H1 (cell line): ENCODE measurements around the gene C2orf92. TPM values are rescaled to one million over a fixed set of nuclear protein-coding genes. Genes with fewer than 3 reads are reported as not detected.

ENCODE experiments used
- CTCF ChIA-PET: fragments of 300-600 bp; sonication (Branson Sonifier 250); formaldehyde crosslinking; loops from one replicate; lab custom pipeline; 2021; ENCODE audit not compliant: partially characterized antibody; lab: Charles Lee
- POLR2A ChIA-PET: fragments of 300-600 bp; sonication (Branson Sonifier 250); formaldehyde crosslinking; loops from one replicate; lab custom pipeline; 2021; ENCODE audit warnings: inconsistent platforms; ENCODE audit not compliant: partially characterized antibody; lab: Charles Lee
- DNase-seq, 2 experiments: peaks; one replicate each; pipeline versions ENCODE4 v3.0.0 to v3.0.0-alpha.2; 2010 to 2022; ENCODE audit warnings: low spot score in 2 of 2, low read depth in 1 of 2, mixed read lengths in 1 of 2
- FAIRE-seq: peaks from 2 replicates; lab custom pipeline; 2011; peaks lifted over from hg19 to GRCh38; lab: Jason Lieb, UNC
- H2AFZ ChIP-seq: 2 replicates; pipeline ENCODE4 v1.8.1; 2012; ENCODE audit warnings: low read length, inconsistent platforms
- H2AK5ac ChIP-seq: 2 replicates; pipeline ENCODE4 v1.6.1; 2013; ENCODE audit warnings: low read depth, low read length
- H2BK120ac ChIP-seq: replicated peaks from 2 replicates; pipeline ENCODE3; 2013; ENCODE audit warnings: low read depth, low read length, inconsistent platforms
- H2BK12ac ChIP-seq: 2 replicates; pipeline ENCODE4 v1.6.1; 2013; ENCODE audit warnings: low read depth, low read length
- H2BK15ac ChIP-seq: 2 replicates; pipeline ENCODE4 v1.6.1; 2013; ENCODE audit warnings: low read length
- H2BK20ac ChIP-seq: 2 replicates; pipeline ENCODE4 v1.6.1; 2013; ENCODE audit warnings: low read length
- H2BK5ac ChIP-seq: 2 replicates; pipeline ENCODE4 v1.6.1; 2013; ENCODE audit warnings: low read depth, low read length
- H3K14ac ChIP-seq: 2 replicates; pipeline ENCODE4 v1.6.1; 2013; ENCODE audit warnings: inconsistent platforms; ENCODE audit not compliant: insufficient read length
- H3K18ac ChIP-seq: 2 replicates; pipeline ENCODE4 v1.6.1; 2013; ENCODE audit warnings: low read length; ENCODE audit errors: extremely low read depth
- H3K23ac ChIP-seq: 2 replicates; pipeline ENCODE4 v1.6.1; 2013; ENCODE audit warnings: inconsistent platforms; ENCODE audit not compliant: insufficient read length
- H3K23me2 ChIP-seq: 2 replicates; pipeline ENCODE4 v1.6.1; 2013; ENCODE audit warnings: low read depth, low read length
- H3K27ac ChIP-seq: 2 replicates; pipeline ENCODE4 v1.6.1; 2011; ENCODE audit warnings: low read depth, low read length, inconsistent platforms
- H3K27me3 ChIP-seq, 4 experiments: replicated peaks in 1 of 4; 1 replicate in 1 of 4; 2 replicates in 3 of 4; pipeline versions ENCODE4 v1.6.1 to v1.8.1; 2011 to 2013; ENCODE audit warnings: low read length in 3 of 4, mild to moderate bottlenecking in 3 of 4, inconsistent platforms in 2 of 4, mixed read lengths in 2 of 4, moderate library complexity in 1 of 4; ENCODE audit not compliant: control insufficient read depth in 3 of 4, insufficient read depth in 3 of 4; ENCODE audit errors: extremely low read depth in 1 of 4
- H3K36me3 ChIP-seq, 4 experiments: 2 replicates each; pipeline versions ENCODE4 v1.6.1 to v1.8.1; 2011 to 2013; ENCODE audit warnings: mild to moderate bottlenecking in 4 of 4, low read length in 3 of 4, moderate library complexity in 2 of 4, control low read depth in 1 of 4, inconsistent platforms in 1 of 4; ENCODE audit not compliant: insufficient read depth in 4 of 4, control insufficient read depth in 2 of 4
- H3K4ac ChIP-seq: replicated peaks from 2 replicates; pipeline ENCODE3; 2013; ENCODE audit warnings: low read length, low read depth, mixed read lengths, inconsistent platforms; ENCODE audit not compliant: insufficient read length
- H3K4me1 ChIP-seq, 4 experiments: replicated peaks in 1 of 4; 1 replicate in 1 of 4; 2 replicates in 3 of 4; pipeline versions ENCODE4 v1.6.1 to v1.8.1; 2011 to 2013; ENCODE audit warnings: low read length in 3 of 4, inconsistent platforms in 2 of 4, mixed read lengths in 1 of 4; ENCODE audit not compliant: insufficient read depth in 4 of 4, control insufficient read depth in 3 of 4
- H3K4me2 ChIP-seq, 2 experiments: 2 replicates each; pipeline versions ENCODE4 v1.6.1 to v1.8.1; 2011 to 2013; ENCODE audit warnings: low read depth in 2 of 2, low read length in 2 of 2, control low read depth in 1 of 2, inconsistent platforms in 1 of 2, mild to moderate bottlenecking in 1 of 2; ENCODE audit not compliant: insufficient read depth in 1 of 2
- H3K4me3 ChIP-seq, 4 experiments: fragments of 200-600, 300-600 bp in 1 of 4; sonication (generic), shearing (Covaris generic), sonication (Bioruptor Twin) in 1 of 4; 2 replicates each; pipeline versions ENCODE4 v1.5.1 to v1.8.1; 2011 to 2016; ENCODE audit warnings: low read length in 4 of 4, low read depth in 3 of 4, control low read depth in 2 of 4, inconsistent platforms in 2 of 4, mild to moderate bottlenecking in 2 of 4, mixed read lengths in 1 of 4, moderate library complexity in 1 of 4; ENCODE audit not compliant: insufficient read depth in 2 of 4; ENCODE audit errors: extremely low read depth in 1 of 4
- H3K56ac ChIP-seq: replicated peaks from 2 replicates; pipeline ENCODE3; 2013; ENCODE audit warnings: low read depth, mild to moderate bottlenecking, mixed read lengths, low read length, inconsistent platforms; ENCODE audit not compliant: insufficient read length
- H3K79me1 ChIP-seq: 2 replicates; pipeline ENCODE4 v1.6.1; 2013; ENCODE audit warnings: low read depth, low read length, control low read depth
- H3K79me2 ChIP-seq, 2 experiments: 2 replicates each; pipeline versions ENCODE4 v1.6.1 to v1.8.1; 2012 to 2013; ENCODE audit warnings: low read length in 2 of 2, mild to moderate bottlenecking in 2 of 2, inconsistent platforms in 1 of 2; ENCODE audit not compliant: insufficient read depth in 2 of 2, control insufficient read depth in 1 of 2
- H3K9ac ChIP-seq, 4 experiments: replicated peaks in 1 of 4; 1 replicate in 1 of 4; 2 replicates in 3 of 4; pipeline versions ENCODE4 v1.6.1 to v1.8.1; 2011 to 2013; ENCODE audit warnings: low read depth in 3 of 4, low read length in 3 of 4, control low read depth in 2 of 4, mild to moderate bottlenecking in 2 of 4, moderate library complexity in 2 of 4, inconsistent platforms in 1 of 4; ENCODE audit errors: extremely low read depth in 1 of 4
- H3K9me3 ChIP-seq, 2 experiments: 2 replicates each; pipeline versions ENCODE4 v1.6.1 to v1.8.1; 2012 to 2013; ENCODE audit warnings: mild to moderate bottlenecking in 2 of 2, moderate library complexity in 2 of 2, control low read depth in 1 of 2, inconsistent platforms in 1 of 2, low read depth in 1 of 2, low read length in 1 of 2, mixed read lengths in 1 of 2; ENCODE audit not compliant: insufficient read depth in 2 of 2
- H4K20me1 ChIP-seq, 2 experiments: replicated peaks in 1 of 2; 2 replicates each; pipeline versions ENCODE3 to v1.8.1; 2011 to 2013; ENCODE audit warnings: inconsistent platforms in 2 of 2, low read length in 2 of 2, mild to moderate bottlenecking in 1 of 2; ENCODE audit not compliant: insufficient read depth in 2 of 2, control insufficient read depth in 1 of 2
- H4K5ac ChIP-seq: 2 replicates; pipeline ENCODE4 v1.6.1; 2013; ENCODE audit warnings: low read length, low read depth, mixed read lengths, inconsistent platforms; ENCODE audit not compliant: insufficient read length
- H4K8ac ChIP-seq: 2 replicates; pipeline ENCODE4 v1.8.0; 2013; ENCODE audit warnings: mild to moderate bottlenecking, moderate library complexity, low read length, inconsistent platforms; ENCODE audit not compliant: insufficient read depth; ENCODE audit errors: extremely low read depth
- H4K91ac ChIP-seq: replicated peaks from 2 replicates; pipeline ENCODE3; 2013; ENCODE audit warnings: low read length, mixed read lengths, inconsistent platforms; ENCODE audit not compliant: insufficient read length
- BRCA1 ChIP-seq: IDR thresholded peaks from 2 replicates; pipeline ENCODE4 v1.6.1; 2012; ENCODE audit warnings: low read depth, low read length, improper control_type of control experiment
- FOSL1 ChIP-seq: IDR thresholded peaks from 2 replicates; pipeline ENCODE4 v1.6.1; 2011; ENCODE audit warnings: mild to moderate bottlenecking, low read depth, low read length, moderate library complexity; ENCODE audit not compliant: insufficient read depth
- HDAC6 ChIP-seq: IDR thresholded peaks from one replicate; pipeline ENCODE4 v1.7.1; 2012; ENCODE audit warnings: low read depth, mild to moderate bottlenecking, inconsistent platforms, low read length, moderate library complexity
- KDM5A ChIP-seq: fragments of 200-600 bp; IDR thresholded peaks from 2 replicates; pipeline ENCODE4 v1.7.1; 2012; ENCODE audit warnings: mild to moderate bottlenecking, low read length, inconsistent platforms, mixed read lengths
- POLR2A ChIP-seq, 2 experiments: IDR thresholded peaks; 1 replicate in 1 of 2; 2 replicates in 1 of 2; pipeline ENCODE4 v1.6.1; 2011; ENCODE audit warnings: low read depth in 2 of 2, low read length in 2 of 2, mild to moderate bottlenecking in 2 of 2; ENCODE audit errors: control extremely low read depth in 1 of 2
- RBBP5 ChIP-seq: IDR thresholded peaks from 2 replicates; pipeline ENCODE4 v1.7.1; 2012; ENCODE audit warnings: low read depth, mild to moderate bottlenecking, inconsistent platforms, low read length, moderate library complexity, borderline replicate concordance
- RNF2 ChIP-seq: fragments of 200-900, 300-1000 bp; sonication (generic); IDR thresholded peaks from 2 replicates; pipeline ENCODE4 v1.7.1; 2016; ENCODE audit warnings: borderline replicate concordance, low read depth, mild to moderate bottlenecking, antibody characterized with exemption, low read length; ENCODE audit not compliant: poor library complexity, severe bottlenecking; ENCODE audit errors: missing control alignments
- SAP30 ChIP-seq: fragments of 300-600 bp; sonication (generic); IDR thresholded peaks from 2 replicates; pipeline ENCODE4 v1.7.1; 2012; ENCODE audit warnings: low read length, moderate library complexity, mild to moderate bottlenecking, inconsistent platforms; ENCODE audit not compliant: insufficient read depth, insufficient replicate concordance
- SIX5 ChIP-seq: IDR thresholded peaks from 2 replicates; pipeline ENCODE4 v1.6.1; 2011; ENCODE audit warnings: mild to moderate bottlenecking, low read depth, low read length
- SP4 ChIP-seq: IDR thresholded peaks from 2 replicates; pipeline ENCODE4 v1.6.1; 2012; ENCODE audit warnings: low read length, inconsistent platforms
- TAF1 ChIP-seq: IDR thresholded peaks from 2 replicates; pipeline ENCODE4 v1.6.1; 2011; ENCODE audit warnings: mild to moderate bottlenecking, low read depth, low read length
- WGBS, 2 experiments: shearing (Covaris generic) in 1 of 2; methylation state at CpG; one replicate each; pipeline versions ENCODE4 v1.1.6 to v1.1.7; 2013 to 2015; ENCODE audit warnings: low lambda C conversion rate in 2 of 2, mixed read lengths in 2 of 2, inconsistent platforms in 1 of 2, low coverage in 1 of 2, missing lambda C conversion rate in 1 of 2; ENCODE audit not compliant: insufficient replicate concordance in 2 of 2, insufficient coverage in 1 of 2, insufficient read length in 1 of 2; ENCODE audit errors: extremely low coverage in 1 of 2, missing lambda C conversion rate in 1 of 2; 5-methylcytosine and 5-hydroxymethylcytosine counted together
- polyA plus RNA-seq, 7 experiments: library from polyadenylated mRNA; depleted of rRNA in 3 of 7; stranded (reverse) in 5 of 7; unstranded in 2 of 7; fragments of >200 nt in 5 of 7; fragments of 200-250 nt in 2 of 7; gene quantifications; 1 replicate in 5 of 7; 2 replicates in 1 of 7; 4 replicates in 1 of 7; pipeline versions ENCODE4 v1.2.1 to v1.2.3, GENCODE V29; 2011 to 2013; ENCODE audit warnings: missing spikeins in 2 of 7, mixed read lengths in 2 of 7
- total RNA-seq: library from RNA; stranded (reverse); fragmentation: NEBNext Ultra II Directional; extraction: Animal tissue kit (Norgen Biotek cat#: 25700); gene quantifications from 2 replicates; pipeline ENCODE4 v1.2.1, GENCODE V29; 2021

Gene C2orf92
- total and polyA plus RNA-seq, 2 of the 8 experiments (the other 6 are each of a cell fraction or from before 2014, with no cell fraction given), result 2.3 to 3.7 TPM

GRCh38 chr2:97673182-97673914 lies 3.8 kb downstream of the C2orf92 start:
- POLR2A ChIA-PET, result interaction anchor here (0.8 to 1.4 kb wide), 2 partner anchors 9 to 22 kb away, joined by 3 to 8 read pairs; partner anchors contain the start of gene ACTR1B
- DNase-seq, result no peak

More at GRCh38 chr2:97673182-97673914, 3.8 kb downstream of the C2orf92 start:
- Histone ChIP-seq H2BK120ac (no peak overlapping the region), H2AK5ac (no peak overlapping the region), H3K79me1 (no peaks in the 10 kb centered on the region), H2BK5ac (no peak overlapping the region), H4K5ac (no peak overlapping the region), H2BK15ac (no peak overlapping the region), H3K4me3 (no peak overlapping the region), H3K14ac (no peak overlapping the region), H3K4ac (no peak overlapping the region), H3K9me3 (no peaks in the 10 kb centered on the region), H3K56ac (no peak overlapping the region), H3K36me3 (no peaks in the 10 kb centered on the region), H3K18ac (no peak overlapping the region), H3K9ac (no peak overlapping the region), H2BK20ac (no peak overlapping the region), H3K4me2 (no peak overlapping the region), H4K20me1 (no peaks in the 10 kb centered on the region), H3K23me2 (no peaks in the 10 kb centered on the region), H3K79me2 (no peaks in the 10 kb centered on the region), H4K91ac (no peak overlapping the region), H3K27me3 (no peaks in the 10 kb centered on the region), H2AFZ (no peak overlapping the region), H3K4me1 (0 out of 7 replicates have a peak, but pooled peaks cover 0 to 3% (median under 1%) of the 10 kb centered on the region in 4 experiments), H3K23ac (no peak overlapping the region), H3K27ac (no peak overlapping the region), H4K8ac (no peak overlapping the region), H2BK12ac (no peak overlapping the region)
- WGBS, 2 experiments, result 85% methylated on average over 9 of the region's 9 CpGs; no CpG with 5 or more reads in 1 of the 2 experiments
- FAIRE-seq, result no peak
- CTCF ChIA-PET, result interaction anchor here (1.0 to 2.3 kb wide), 6 partner anchors 9 to 668 kb away, joined by 3 to 16 read pairs (median 7); partner anchors contain the start of gene ACTR1B
- TF ChIP-seq TAF1 (no peak), FOSL1 (no peak), BRCA1 (no peak), KDM5A (no peak), SP4 (no peak), RBBP5 (no peak), POLR2A (IDR thresholded peaks at IDR 0.05; ENCODE audit: control extremely low read depth in 1 of 2, low read depth in 2 of 2, low read length in 2 of 2) (no peak), HDAC6 (no peak), SIX5 (no peak), RNF2 (no peak), SAP30 (no peak)
